Activated T-helper 17 cell treated with anti-CD3 and anti-CD28 coated beads, Interleukin-2, amount 50 U/mL, for 72 hours (primary cell): ENCODE data around the gene SH3RF1. TPM values are rescaled to one million over a fixed set of nuclear protein-coding genes. Genes with fewer than 3 reads are reported as not detected.

ENCODE experiments used
- ATAC-seq: fragments of 150-1000 bp; cut with Tn5 transposase; replicated peaks from 2 replicates; pipeline ENCODE4 v1.10.0; 2021; ENCODE audit warnings: mild to moderate bottlenecking, moderate library complexity
- H3K27ac Mint-ChIP-seq: one replicate; pipeline ENCODE4 v1.8.0; 2022; ENCODE audit warnings: mixed read lengths
- H3K27me3 Mint-ChIP-seq: one replicate; pipeline ENCODE4 v1.8.0; 2022; ENCODE audit warnings: mixed read lengths
- H3K36me3 Mint-ChIP-seq: one replicate; pipeline ENCODE4 v1.8.0; 2022; ENCODE audit warnings: low read depth, mild to moderate bottlenecking, mixed read lengths
- H3K4me1 Mint-ChIP-seq: one replicate; pipeline ENCODE4 v1.8.0; 2022; ENCODE audit warnings: mixed read lengths
- H3K4me3 Mint-ChIP-seq: one replicate; pipeline ENCODE4 v1.8.0; 2022; ENCODE audit warnings: mild to moderate bottlenecking, mixed read lengths
- H3K9me3 Mint-ChIP-seq: one replicate; pipeline ENCODE4 v1.8.0; 2022; ENCODE audit warnings: mixed read lengths
- total RNA-seq, 2 donors: library from RNA; stranded (reverse); gene quantifications; one replicate each; pipeline ENCODE4 v1.2.3, GENCODE V29; 2022

The SH3RF1 gene
- total RNA-seq, 2 donors from 2014 or later, result 0.26 to 1.4 TPM

DNA sequence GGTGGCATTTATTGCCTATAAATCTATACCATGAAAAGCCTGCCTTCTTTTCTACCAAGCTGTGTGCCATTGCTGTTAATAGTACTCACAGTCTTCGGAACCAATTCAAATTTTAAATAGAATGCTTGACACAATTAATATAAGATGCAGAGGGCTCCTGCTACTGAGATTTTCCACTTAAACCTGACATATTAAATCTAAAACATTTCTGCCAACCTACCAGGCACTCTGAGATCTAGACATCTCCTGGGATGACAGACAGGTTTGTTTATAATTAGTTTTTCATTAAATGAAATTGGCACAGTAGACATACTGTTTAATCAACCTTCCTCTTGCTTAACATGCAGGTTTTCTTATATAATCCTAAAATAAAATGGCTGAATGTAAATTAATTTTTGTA lies 143.4 kb downstream of the SH3RF1 start:
- H3K27ac Mint-ChIP-seq, result no peak overlapping the region
- H3K36me3 Mint-ChIP-seq, result no peaks in the 10 kb centered on the region
- no peaks in the 10 kb centered on the region for H3K27me3 Mint-ChIP-seq
- no peak overlapping the region for H3K4me3 Mint-ChIP-seq
- ATAC-seq, result no peak
- H3K9me3 Mint-ChIP-seq, result no peaks in the 10 kb centered on the region
- H3K4me1 Mint-ChIP-seq, result no peaks in the 10 kb centered on the region

DNA sequence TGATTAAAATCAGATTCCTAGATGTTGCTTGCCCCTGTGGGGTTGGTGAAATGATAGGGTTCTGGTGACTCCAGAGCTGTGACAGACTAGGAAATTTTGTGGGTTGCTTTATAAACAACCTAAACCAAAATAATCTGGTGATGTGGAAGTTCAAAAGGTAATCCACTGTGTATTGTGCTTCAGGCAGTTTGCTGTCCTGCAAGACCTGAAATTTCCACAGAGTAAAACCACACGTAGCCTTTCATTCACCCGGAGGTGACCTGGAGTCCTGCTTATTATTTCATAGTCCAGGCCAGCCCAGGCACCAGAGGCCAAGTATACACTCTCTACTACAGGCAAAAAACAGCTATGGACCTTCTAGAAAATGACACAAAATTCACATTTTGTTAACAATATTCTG lies 146.1 kb downstream of the SH3RF1 start:
- peaks cover 3% of the 10 kb centered on the region for H3K27me3 Mint-ChIP-seq

DNA sequence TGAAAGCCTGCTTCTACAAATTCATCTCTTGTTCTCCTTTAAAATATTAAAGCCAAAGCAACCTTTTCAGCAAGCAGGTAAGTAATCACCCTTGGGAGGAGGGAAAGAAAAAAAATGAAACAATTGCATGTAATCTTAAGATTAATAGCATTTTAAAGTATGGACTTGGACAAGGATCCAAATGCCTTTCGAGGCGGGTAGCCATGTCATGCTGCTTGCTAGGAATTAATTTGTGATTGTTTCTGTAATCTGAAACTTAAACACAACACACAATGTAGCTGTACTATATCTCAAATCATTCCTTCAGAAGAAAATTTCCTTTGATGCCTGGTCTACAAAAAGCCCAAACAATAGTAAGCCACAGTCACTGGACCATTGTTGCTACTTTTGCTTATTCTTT lies 148.3 kb downstream of the SH3RF1 start:
- H3K4me1 Mint-ChIP-seq, result no peaks in the 10 kb centered on the region
- peaks cover 3% of the 10 kb centered on the region for H3K27me3 Mint-ChIP-seq
- no peak overlapping the region for H3K4me3 Mint-ChIP-seq
- H3K9me3 Mint-ChIP-seq, result no peaks in the 10 kb centered on the region
- no peak overlapping the region for H3K27ac Mint-ChIP-seq
- no peak for ATAC-seq
- H3K36me3 Mint-ChIP-seq, result no peaks in the 10 kb centered on the region

More for the DNA sequence above, 146.1 kb downstream of the SH3RF1 start:
- ATAC-seq, result no peak
- Mint-ChIP-seq H3K4me1 (no peaks in the 10 kb centered on the region), H3K9me3 (no peaks in the 10 kb centered on the region), H3K27ac (no peak overlapping the region), H3K36me3 (no peaks in the 10 kb centered on the region), H3K4me3 (no peak overlapping the region)

- no peaks in the 10 kb centered on the region for H3K36me3 Mint-ChIP-seq
- H3K9me3 Mint-ChIP-seq, result no peaks in the 10 kb centered on the region
- H3K4me1 Mint-ChIP-seq, result no peaks in the 10 kb centered on the region
- peaks cover 3% of the 10 kb centered on the region for H3K27me3 Mint-ChIP-seq
- ATAC-seq, result no peak
- H3K27ac Mint-ChIP-seq, result no peak overlapping the region
- H3K4me3 Mint-ChIP-seq, result no peak overlapping the region
Measured at GRCh38 chr4:169121861-169122382, 148.8 kb downstream of the SH3RF1 start.

DNA sequence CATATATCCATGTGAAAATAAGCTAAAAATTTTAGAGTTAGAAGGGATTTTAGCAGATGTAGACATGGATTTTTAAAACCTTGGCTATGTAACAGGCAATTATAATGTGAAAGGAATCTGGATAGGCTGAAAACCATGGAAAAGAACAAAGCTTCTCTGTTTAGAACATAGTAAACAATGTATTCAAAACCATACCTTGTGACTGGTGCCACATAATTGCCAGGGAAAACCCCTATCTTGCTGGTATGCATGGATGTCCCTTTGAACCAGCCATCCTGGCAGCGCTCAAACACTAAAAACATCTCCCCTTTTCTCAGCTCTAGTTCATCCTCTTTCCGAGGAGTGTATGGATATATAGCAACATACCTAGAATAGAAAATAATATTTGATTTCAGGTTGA lies 150.1 kb downstream of the SH3RF1 start:
- Mint-ChIP-seq H3K27ac (no peak overlapping the region), H3K27me3 (peaks cover 3% of the 10 kb centered on the region), H3K4me3 (no peak overlapping the region), H3K4me1 (no peaks in the 10 kb centered on the region), H3K9me3 (no peaks in the 10 kb centered on the region), H3K36me3 (no peaks in the 10 kb centered on the region)
- ATAC-seq, result no peak

- H3K27ac Mint-ChIP-seq, result no peak overlapping the region
- no peaks in the 10 kb centered on the region for H3K4me1 Mint-ChIP-seq
- no peak for ATAC-seq
- no peaks in the 10 kb centered on the region for H3K36me3 Mint-ChIP-seq
- H3K9me3 Mint-ChIP-seq, result no peaks in the 10 kb centered on the region
- peaks cover 3% of the 10 kb centered on the region for H3K27me3 Mint-ChIP-seq
- H3K4me3 Mint-ChIP-seq, result no peak overlapping the region
Measured at GRCh38 chr4:169119536-169119935, 151.2 kb downstream of the SH3RF1 start.

GRCh38 chr4:169117591-169118081 lies 153.1 kb downstream of the SH3RF1 start:
- H3K27ac Mint-ChIP-seq, result no peak overlapping the region
- H3K4me1 Mint-ChIP-seq, result no peaks in the 10 kb centered on the region
- no peaks in the 10 kb centered on the region for H3K36me3 Mint-ChIP-seq
- H3K9me3 Mint-ChIP-seq, result no peaks in the 10 kb centered on the region
- H3K27me3 Mint-ChIP-seq, result peaks cover 3% of the 10 kb centered on the region
- no peak overlapping the region for H3K4me3 Mint-ChIP-seq
- ATAC-seq, result no peak

DNA sequence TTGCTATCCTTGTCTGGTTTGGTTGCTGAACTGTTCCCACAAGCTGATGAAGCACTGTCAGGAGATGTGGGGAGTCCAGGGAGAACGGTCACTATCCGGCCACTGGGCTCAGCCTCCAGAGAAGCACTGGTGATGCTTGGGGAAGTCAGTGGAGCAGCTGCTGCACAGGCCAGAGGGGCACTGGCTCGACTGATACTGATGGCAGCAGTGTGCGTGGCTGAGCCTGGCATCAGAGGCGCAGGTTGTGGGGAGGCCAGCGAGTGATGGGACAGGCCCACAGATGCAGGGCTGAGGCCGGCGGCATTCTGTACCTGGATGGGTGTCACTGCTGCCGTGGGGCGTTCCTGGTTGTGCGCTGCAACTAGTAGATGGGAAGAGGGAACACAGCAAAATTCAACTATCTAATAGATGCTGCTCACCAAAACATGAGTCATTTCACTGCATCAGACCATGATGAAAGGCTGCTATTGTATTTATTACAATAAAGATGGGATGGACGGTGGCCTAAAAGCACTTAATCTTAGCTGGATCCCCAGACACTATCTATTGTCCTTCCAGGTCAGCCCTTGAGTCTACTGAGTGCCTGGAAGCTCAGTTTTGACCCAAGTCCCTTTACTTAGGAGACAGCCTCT lies 154.4 kb downstream of the SH3RF1 start:
- no peak overlapping the region for H3K27ac Mint-ChIP-seq
- no peaks in the 10 kb centered on the region for H3K9me3 Mint-ChIP-seq
- no peak for ATAC-seq
- H3K27me3 Mint-ChIP-seq, result peaks cover 7% of the 10 kb centered on the region
- H3K36me3 Mint-ChIP-seq, result no peaks in the 10 kb centered on the region
- no peaks in the 10 kb centered on the region for H3K4me1 Mint-ChIP-seq
- no peak overlapping the region for H3K4me3 Mint-ChIP-seq

- H3K27ac Mint-ChIP-seq, result no peak overlapping the region
- H3K4me3 Mint-ChIP-seq, result no peak overlapping the region
- no peaks in the 10 kb centered on the region for H3K4me1 Mint-ChIP-seq
- peaks cover 4% of the 10 kb centered on the region for H3K27me3 Mint-ChIP-seq
- no peaks in the 10 kb centered on the region for H3K9me3 Mint-ChIP-seq
- ATAC-seq, result peak; percentile 71
- H3K36me3 Mint-ChIP-seq, result no peaks in the 10 kb centered on the region
Measured at GRCh38 chr4:169115897-169116254, 154.9 kb downstream of the SH3RF1 start.

GRCh38 chr4:169115144-169115896 lies 155.4 kb downstream of the SH3RF1 start:
- no peak overlapping the region for H3K4me3 Mint-ChIP-seq
- no peak overlapping the region for H3K27ac Mint-ChIP-seq
- no peaks in the 10 kb centered on the region for H3K4me1 Mint-ChIP-seq
- no peaks in the 10 kb centered on the region for H3K9me3 Mint-ChIP-seq
- no peak for ATAC-seq
- H3K36me3 Mint-ChIP-seq, result no peaks in the 10 kb centered on the region
- peaks cover 4% of the 10 kb centered on the region for H3K27me3 Mint-ChIP-seq

- no peak overlapping the region for H3K4me3 Mint-ChIP-seq
- no peaks in the 10 kb centered on the region for H3K4me1 Mint-ChIP-seq
- no peak overlapping the region for H3K27ac Mint-ChIP-seq
- no peaks in the 10 kb centered on the region for H3K9me3 Mint-ChIP-seq
- no peaks in the 10 kb centered on the region for H3K36me3 Mint-ChIP-seq
- peaks cover 4% of the 10 kb centered on the region for H3K27me3 Mint-ChIP-seq
- ATAC-seq, result no peak
Measured at GRCh38 chr4:169114341-169114974, 156.3 kb downstream of the SH3RF1 start.

DNA sequence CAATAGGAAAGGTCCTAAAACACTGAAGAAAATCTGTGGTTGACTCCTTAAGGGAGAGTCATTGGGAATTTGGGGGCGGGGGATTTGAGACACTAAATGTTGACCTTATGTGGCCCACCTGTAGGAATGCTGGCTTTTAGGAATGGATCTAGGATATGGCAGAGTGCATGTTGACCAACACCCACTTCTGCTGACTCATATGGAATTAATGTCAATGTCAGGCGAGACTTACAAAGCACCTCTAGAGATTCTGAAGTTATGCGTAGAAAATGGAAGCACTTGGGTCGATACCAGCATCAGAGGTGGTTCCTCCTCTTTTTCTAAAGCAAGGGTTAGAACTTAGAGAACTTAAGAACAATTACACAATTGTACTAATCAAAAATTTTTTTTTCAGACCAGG lies 160.1 kb downstream of the SH3RF1 start:
- no peak for ATAC-seq
- Mint-ChIP-seq H3K27me3 (peaks cover 4% of the 10 kb centered on the region), H3K4me3 (no peak overlapping the region), H3K36me3 (no peaks in the 10 kb centered on the region), H3K9me3 (no peaks in the 10 kb centered on the region), H3K27ac (no peak overlapping the region), H3K4me1 (no peaks in the 10 kb centered on the region)

GRCh38 chr4:169109035-169109675 lies 161.6 kb downstream of the SH3RF1 start:
- Mint-ChIP-seq H3K4me1 (no peaks in the 10 kb centered on the region), H3K27ac (no peak overlapping the region), H3K36me3 (no peaks in the 10 kb centered on the region), H3K27me3 (peaks cover 5% of the 10 kb centered on the region), H3K4me3 (no peak overlapping the region), H3K9me3 (no peaks in the 10 kb centered on the region)
- ATAC-seq, result no peak

GRCh38 chr4:169108303-169108702 lies 162.5 kb downstream of the SH3RF1 start:
- H3K27ac Mint-ChIP-seq, result no peak overlapping the region
- peaks cover 9% of the 10 kb centered on the region for H3K27me3 Mint-ChIP-seq
- no peak for ATAC-seq
- no peak overlapping the region for H3K4me3 Mint-ChIP-seq
- no peaks in the 10 kb centered on the region for H3K4me1 Mint-ChIP-seq
- no peaks in the 10 kb centered on the region for H3K36me3 Mint-ChIP-seq
- no peaks in the 10 kb centered on the region for H3K9me3 Mint-ChIP-seq
